Measurements from ENCODE around the gene NCKIPSD.
"Not testable (repeated sequence)": the region's sequence is repeated elsewhere in the genome, so short reads cannot be mapped to it uniquely, and the experiment has no call there.

Gene NCKIPSD

DNA sequence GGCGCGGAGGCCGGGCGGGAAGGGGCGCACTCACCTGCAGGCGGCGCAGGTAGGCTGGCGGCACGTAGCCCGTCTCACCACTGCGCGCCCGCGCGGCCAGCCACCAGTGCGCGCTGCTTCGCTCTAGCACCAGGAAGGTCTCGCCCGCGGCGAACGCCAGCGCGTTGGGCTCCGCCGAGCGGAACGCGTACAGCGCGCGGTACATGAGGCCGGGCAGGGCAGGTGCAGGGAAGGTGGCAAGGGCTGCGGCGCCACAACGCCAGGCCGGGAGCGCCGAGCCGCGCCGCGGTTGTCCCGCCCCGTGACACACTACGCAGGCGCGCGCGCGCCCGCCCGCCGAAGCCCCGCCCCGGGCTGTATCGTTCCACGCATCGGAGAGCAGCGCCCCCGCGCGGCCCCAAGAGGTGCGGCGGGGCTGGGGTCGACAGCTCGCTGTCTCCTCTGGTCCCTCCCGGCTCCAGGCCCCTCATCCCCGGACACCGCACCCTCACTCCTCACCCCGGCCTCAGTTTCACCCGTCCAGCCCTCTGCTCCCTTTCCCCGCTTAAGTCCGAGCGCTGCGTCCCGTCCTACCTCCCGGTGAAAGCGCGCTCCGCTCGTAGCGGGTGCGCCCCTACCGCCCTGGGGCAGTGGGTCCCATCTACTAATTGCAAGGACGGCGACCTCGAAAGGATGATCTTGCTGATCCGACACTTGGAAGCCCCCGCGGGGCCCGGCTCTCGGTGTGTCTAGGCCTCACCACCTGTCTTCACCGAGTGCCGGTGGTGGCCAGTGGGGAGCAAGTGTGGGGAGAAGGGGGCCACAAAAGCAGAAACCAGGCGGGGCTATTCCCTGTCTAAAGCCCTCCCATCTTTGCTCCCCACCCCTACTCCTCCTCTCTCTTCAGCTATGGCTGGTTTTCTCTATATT lies at the start of gene NCKIPSD:
NCKIPSD (minus strand) TSS at position 313 of the 909 bp plus-strand sequence; CDS start at position 205, 108 bp downstream.
- DNase-seq (ENCODE audit: low read depth) = no peak

DNA sequence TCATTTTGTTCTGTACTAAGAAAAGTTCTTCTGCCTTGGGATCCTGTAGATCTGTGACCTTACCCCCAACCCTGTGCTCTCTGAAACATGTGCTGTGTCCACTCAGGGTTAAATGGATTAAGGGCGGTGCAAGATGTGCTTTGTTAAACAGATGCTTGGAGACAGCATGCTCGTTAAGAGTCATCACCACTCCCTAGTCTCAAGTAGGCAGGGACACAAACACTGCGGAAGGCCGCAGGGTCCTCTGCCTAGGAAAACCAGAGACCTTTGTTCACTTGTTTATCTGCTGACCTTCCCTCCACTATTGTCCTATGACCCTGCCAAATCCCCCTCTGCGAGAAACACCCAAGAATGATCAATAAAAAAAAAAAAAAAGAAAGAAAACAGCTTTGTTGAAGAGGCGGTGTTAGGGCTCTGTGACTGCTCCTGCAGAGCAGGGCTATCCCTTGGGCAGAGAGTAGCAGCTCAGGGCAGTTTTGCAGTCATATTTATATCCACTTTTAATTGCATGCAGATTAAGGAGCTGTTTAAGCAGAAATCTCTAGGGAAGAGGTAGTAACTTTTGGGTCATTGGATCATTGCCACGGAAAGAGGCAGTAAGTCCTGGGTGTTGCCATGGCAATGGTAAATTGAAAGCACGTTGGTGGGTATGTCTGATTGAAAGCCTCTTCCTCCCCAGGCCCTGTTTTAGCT lies 49.5 kb upstream of the NCKIPSD start:
- not testable (repeated sequence) for DNase-seq (ENCODE audit: low read depth)

- DNase-seq (ENCODE audit: low read depth) = not testable (repeated sequence)
Measured at GRCh38 chr3:48734541-48734940, 48.8 kb upstream of the NCKIPSD start.

DNA sequence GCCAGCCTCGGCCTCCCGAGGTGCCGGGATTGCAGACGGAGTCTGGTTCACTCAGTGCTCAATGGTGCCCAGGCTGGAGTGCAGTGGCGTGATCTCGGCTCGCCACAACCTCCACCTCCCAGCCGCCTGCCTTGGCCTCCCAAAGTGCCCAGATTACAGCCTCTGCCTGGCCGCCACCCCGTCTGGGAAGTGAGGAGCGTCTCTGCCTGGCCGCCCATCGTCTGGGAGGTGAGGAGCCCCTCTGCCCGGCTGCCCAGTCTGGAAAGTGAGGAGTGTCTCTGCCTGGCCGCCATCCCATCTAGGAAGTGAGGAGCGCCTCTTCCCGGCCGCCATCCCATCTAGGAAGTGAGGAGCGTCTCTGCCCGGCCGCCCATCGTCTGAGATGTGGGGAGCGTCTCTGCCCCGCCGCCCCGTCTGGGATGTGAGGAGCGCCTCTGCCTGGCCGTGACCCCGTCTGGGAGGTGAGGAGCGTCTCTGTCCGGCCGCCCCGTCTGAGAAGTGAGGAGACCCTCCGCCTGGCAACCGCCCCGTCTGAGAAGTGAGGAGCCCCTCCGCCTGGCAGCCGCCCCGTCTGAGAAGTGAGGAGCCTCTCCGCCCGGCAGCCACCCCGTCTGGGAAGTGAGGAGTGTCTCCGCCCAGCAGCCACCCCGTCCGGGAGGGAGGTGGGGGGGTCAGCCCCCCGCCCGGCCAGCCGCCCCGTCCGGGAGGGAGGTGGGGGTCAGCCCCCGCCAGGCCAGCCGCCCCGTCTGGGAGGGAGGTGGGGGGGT lies 48.2 kb upstream of the NCKIPSD start:
- DNase-seq (ENCODE audit: low read depth) = not testable (repeated sequence)

GRCh38 chr3:48727511-48727910 lies 41.8 kb upstream of the NCKIPSD start:
- no peak for DNase-seq (ENCODE audit: low read depth)

GRCh38 chr3:48725185-48725855 lies 39.6 kb upstream of the NCKIPSD start:
- DNase-seq (ENCODE audit: low read depth) = not testable (repeated sequence)

DNA sequence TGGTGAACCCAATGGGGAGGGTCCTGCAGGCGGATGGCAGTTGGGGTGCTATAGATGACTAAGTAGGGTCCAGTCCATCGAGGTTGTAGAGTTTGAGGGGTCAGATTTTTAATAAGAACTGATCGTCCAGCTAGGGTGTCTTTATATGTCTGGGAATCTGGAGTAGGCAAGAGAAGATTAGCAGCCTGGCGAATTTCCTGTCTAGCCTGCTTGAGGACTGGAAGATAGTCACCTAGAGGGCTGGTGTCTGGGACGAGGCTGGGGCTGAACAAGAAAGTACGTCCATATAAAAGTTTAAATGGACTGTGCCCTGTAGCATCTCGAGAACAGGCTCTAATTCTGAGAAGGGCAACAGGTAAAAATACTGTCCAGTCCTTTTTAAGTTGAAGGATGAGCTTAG lies 38.0 kb upstream of the NCKIPSD start:
- DNase-seq (ENCODE audit: low read depth) = no peak

GRCh38 chr3:48723293-48723692 lies 37.6 kb upstream of the NCKIPSD start:
- not testable (repeated sequence) for DNase-seq (ENCODE audit: low read depth)

DNA sequence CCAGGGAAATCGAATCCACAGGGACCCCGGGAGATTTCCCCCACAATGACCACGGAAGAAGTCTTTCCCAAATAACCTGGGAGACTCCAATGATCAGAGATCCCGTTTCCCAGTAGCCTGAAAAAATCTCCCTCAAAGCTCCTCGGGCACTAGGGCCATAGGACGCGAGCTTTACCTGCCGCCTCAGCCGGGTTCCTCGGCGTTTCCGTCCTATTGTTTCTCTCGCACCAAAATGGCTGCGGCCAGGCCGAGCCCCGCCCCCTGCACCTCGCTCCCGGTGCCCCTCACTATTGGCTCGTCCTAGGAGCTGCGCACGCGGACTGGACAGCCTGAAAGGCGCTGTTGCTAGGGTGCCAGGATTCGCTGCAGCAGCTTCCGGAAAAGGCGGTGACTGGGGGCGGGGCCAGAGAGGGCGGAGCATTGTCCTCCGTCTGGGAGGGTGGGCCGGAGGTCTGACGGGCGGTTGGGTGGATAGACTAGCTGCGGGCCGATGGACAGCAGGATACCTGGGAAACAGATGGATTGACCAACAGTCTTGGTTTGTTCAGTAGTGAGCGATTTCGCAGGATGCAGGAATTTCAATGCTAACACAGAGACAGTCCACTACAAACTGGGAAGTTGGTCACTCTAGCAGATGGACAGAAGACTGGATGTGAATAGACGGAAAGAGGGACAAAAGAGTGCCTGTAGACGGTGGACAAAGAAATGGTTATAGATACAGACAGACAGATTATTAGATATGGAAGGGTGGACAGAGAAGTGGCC lies 31.4 kb upstream of the NCKIPSD start, which contains the start of gene IP6K2:
IP6K2 (minus strand) TSS at position 240 of the 765 bp plus-strand sequence. CDS start 21,930 bp downstream, outside the sequence.
- DNase-seq (ENCODE audit: low read depth) = peak; percentile 88

- no peak for DNase-seq (ENCODE audit: low read depth)
Measured at GRCh38 chr3:48716508-48716981, 30.8 kb upstream of the NCKIPSD start.

- no peak for DNase-seq (ENCODE audit: low read depth)
Measured at GRCh38 chr3:48715174-48715800, 29.6 kb upstream of the NCKIPSD start.

- no peak for DNase-seq (ENCODE audit: low read depth)
Measured at GRCh38 chr3:48711727-48712126, 26.0 kb upstream of the NCKIPSD start.

DNA sequence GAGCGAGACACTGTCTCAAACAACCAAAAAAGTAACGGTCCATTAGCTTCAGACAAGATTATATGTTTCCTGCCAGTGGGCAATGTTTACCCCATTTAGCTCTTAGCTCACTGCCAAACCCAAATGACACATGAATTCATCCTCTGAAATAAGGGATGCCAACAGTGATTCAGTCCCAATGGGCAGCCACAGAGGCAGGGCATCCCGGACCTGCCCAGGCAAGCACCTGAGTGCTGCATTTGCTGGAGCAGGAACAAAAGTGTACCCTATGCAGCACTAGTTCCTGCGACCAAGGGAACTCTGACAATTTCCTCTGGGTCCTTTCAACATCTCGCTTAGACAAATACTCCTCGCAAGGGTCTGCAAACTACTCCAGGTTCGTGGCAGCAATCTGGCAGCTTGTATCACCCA lies 23.3 kb upstream of the NCKIPSD start:
- no peak for DNase-seq (ENCODE audit: low read depth)

DNA sequence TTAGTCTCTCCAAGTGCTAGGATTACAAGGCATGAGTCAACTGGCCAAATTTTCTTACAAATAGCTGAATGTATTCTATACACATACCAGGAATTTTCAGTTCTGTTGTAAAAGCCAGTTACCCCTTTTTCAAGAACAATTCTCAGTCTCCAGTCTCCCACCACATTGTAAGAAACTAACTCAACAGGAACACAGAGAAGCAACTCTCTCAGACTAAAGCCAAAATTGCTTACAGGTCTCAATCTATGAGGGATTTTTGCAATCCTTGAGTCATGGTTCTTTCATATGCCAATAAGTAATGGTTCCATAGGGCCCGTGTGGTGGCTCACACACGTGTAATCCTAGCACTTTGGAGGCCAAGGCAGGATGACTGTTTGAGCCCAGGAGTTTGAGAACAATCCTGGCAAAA lies 22.8 kb upstream of the NCKIPSD start:
- DNase-seq (ENCODE audit: low read depth) = no peak

GRCh38 chr3:48707157-48707556 lies 21.4 kb upstream of the NCKIPSD start:
- no peak for DNase-seq (ENCODE audit: low read depth)

GRCh38 chr3:48702320-48702920 lies 16.7 kb upstream of the NCKIPSD start:
- DNase-seq (ENCODE audit: low read depth) = no peak

GRCh38 chr3:48700731-48701405 lies 15.2 kb upstream of the NCKIPSD start:
- no peak for DNase-seq (ENCODE audit: low read depth)

- DNase-seq (ENCODE audit: low read depth) = no peak
Measured at GRCh38 chr3:48698891-48699290, 13.2 kb upstream of the NCKIPSD start.

DNA sequence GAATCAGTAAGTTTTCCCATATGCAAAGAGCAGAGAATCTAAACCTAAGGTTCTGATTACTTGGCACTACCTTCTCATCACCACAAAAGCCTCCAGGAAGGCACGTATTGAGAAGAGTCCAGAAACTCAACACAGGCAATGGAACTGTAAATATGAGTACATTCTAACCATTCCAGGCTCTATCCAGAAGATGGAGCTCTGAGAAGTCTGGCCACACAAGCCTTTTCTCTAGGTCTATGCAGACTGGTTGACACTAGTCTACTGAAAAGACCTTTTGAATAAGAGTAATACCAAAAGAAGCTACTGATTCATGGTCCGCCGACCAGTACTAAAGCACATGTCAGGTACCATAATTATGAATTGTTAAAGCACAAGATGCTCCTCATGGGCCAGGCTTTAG lies 12.2 kb upstream of the NCKIPSD start:
- DNase-seq (ENCODE audit: low read depth) = no peak
